M059J (cell line): ENCODE data around the gene ITGA1. TPM values are rescaled to one million over a fixed set of nuclear protein-coding genes. Genes with fewer than 3 reads are reported as not detected.
"Not testable (repeated sequence)": the region's sequence is repeated elsewhere in the genome, so short reads cannot be mapped to it uniquely, and the experiment has no call there.

Experiments used
- DNase-seq: peaks from one replicate; pipeline ENCODE4 v3.0.0-alpha.2; 2012; ENCODE audit warnings: low read depth
- total RNA-seq: library from RNA; depleted of rRNA; stranded (reverse); fragments of >200 nt; shearing (Covaris generic); gene quantifications from 2 replicates; pipeline ENCODE4 v1.2.3, GENCODE V29; 2014

The ITGA1 gene
- total RNA-seq, 1 experiment from 2014 or later: 34.2 TPM

DNA sequence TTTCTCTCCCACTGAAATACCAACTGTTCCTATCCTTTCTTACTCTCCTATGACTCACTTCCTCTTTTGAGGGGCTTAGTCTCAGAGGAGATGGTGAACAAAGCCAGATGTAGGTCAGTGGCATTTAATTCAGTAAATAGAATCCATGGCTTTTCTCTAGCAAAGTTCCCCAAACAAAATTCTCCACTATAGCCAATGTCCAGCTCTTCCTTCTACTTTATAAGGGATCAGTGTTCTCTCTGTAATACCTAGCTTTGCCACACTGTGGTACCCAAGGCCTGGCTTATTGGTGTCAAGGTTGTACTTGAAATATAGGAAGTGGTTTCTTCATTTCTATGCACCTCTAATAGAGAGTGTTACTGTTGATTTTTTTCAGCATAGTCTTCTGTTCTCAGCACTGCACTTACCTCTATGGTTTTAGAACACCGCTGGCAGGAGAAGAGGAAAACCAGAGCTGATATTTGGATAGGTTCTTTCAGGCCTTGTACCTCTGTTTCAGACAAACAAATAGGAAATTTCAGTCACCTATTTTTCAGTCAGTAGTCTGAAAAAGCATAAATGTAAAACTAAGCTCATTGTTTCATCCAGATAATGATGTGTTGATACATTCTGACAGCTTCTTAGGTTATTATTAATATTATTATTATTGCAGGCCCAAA, 160.8 kb downstream of the ITGA1 start:
- peak; percentile 87 for DNase-seq

DNA sequence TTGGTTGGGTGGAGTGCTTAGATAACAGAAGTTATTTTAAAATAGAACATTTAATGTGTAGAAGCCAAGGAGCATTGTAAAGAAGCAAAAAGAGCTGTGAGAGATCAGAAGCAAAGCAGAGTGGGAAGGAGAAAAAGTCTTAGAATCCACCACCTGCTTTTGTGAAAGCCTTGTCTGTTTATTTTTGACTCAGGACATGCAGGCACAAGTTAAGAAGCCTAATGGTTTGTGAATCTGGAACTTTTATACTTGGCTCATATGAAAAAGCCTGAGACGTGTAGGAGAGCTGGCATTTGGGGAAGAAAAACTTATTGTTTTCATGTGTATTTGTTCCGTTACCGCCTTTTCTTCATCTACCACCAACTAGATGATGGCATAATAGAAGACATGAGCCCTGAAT, 163.0 kb downstream of the ITGA1 start:
- no peak for DNase-seq

DNA sequence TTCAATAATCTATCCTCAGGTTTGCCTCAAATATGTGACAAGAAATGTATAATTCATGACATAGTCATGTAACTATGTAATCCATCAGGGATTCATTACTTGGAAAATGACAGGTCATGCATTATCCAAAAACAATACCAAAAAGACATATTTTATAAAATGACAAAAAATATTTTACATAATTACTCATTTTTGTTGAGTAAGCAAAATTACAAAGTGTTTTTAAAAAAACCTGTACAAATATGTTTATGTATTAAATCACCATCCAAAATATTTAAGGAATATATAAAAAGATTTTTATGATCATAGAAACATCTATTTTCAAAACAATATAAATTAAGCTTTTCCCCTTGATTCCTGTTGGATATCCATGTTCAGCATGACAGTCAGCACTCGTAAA, 164.8 kb downstream of the ITGA1 start:
- DNase-seq: no peak

DNA sequence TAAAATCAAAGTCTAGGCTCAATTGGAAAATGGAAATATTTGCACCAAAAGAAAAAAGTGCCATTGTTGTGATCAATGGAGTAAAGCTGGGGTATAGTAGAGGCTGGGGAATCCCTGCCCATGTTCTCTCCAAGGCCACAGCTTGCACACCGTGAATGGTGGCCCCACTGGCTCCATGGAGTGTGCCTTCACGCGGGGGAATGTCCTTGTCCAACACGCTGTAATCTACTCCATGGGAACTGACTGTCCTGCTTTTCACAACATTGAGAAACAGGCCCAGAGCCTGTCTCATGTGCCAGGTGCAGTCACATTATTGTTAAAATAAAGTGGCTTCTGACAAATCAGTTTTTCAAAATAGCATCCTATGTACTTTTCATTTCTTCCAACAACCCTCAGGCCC, 168.3 kb downstream of the ITGA1 start:
- no peak for DNase-seq

DNA sequence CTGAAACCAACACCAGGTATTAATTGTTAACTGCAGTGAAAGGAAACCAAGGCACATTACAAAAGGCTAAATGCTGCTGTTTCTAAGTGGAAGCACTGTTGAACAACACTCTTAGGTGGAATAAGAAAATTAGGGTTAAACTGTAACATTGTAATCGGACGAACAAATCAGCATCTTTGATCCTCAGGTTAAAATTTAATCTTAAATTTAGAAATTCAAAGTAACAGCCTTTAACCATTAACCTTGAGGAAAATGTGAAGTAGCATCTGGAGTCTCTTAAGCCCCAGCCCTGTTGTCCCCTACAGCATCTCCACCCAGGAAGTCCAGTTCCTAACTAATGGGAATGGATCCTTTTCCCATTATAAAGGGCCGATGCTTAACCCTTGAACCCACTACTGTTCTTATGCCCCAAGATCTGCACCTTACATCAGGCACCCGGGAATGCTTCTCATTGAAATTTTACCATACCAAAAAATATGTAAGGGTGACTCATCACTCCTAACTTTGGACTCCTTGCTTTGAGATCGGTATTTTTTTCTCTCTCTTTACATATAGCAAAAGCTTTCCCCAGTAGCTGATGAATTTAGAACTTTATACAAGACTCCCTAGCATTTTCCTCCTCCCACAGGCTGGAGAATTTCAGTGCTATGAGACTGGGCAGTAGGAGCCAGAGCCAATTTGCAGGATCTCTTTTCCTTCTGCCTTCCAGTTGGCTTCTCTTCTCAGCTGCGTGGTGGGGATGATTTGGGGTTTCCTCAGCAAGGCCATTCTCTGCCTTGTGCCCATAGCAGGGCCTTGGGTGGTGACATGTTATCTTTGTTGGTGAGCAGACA, 169.4 kb downstream of the ITGA1 start:
- DNase-seq: no peak

DNA sequence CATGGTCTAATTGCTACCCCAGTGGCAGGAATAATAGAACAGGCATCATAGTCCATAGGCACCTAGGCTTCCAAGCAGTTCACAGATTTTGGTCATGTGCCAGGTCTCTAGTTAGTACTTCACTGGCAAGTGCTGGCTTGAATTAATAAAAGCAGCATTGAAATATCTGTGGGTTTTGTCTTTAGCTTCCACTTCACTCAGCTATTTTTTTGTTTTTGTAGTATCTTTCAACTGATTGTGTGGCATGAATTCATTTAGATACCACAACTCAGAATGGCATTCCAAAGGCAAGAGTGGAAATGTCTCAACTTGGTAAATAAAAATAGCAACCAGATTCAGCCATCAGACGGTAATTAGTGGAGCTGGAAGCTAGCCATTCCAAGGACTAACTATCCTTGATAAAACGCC, 173.6 kb downstream of the ITGA1 start:
- DNase-seq: peak; percentile 89

DNA sequence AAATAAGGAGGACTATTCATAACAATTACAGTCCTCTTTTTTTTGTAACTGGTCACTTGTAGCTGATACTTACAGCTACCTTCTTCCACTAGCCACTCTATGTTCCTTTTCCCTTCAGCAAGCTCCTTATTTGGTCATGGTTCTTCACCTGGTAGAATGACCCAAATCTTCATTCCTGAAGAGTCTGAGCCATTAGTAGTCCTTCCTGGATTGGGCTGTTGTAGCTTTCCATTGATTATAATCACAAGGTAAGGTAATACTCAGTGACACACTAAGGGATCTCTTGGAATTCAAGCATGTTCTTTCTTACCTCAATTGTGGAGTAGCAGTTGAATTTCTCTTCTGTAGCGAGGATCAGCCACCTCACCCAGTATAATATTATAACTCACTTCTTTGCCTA, 175.9 kb downstream of the ITGA1 start:
- peak; percentile 61 for DNase-seq

DNA sequence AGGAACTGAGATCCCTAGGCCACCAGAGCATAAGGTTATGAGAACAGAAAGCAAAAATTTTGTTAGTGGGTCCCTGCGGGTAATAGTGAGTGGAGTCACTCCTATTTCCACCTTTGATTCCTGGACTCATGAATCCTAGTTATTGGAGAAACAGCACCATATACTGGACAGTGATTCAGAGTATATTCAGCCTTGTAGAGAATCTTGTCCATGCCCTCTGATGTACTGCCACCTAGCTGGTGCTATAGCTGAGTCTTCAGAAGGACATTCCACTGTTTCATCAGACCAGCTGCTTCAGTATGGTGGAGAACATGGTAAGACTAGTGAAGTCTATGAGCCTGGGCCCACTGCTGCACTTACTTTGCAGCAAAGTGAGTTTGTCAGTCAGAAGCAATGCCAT, 176.4 kb downstream of the ITGA1 start:
- DNase-seq: peak; percentile 44

DNA sequence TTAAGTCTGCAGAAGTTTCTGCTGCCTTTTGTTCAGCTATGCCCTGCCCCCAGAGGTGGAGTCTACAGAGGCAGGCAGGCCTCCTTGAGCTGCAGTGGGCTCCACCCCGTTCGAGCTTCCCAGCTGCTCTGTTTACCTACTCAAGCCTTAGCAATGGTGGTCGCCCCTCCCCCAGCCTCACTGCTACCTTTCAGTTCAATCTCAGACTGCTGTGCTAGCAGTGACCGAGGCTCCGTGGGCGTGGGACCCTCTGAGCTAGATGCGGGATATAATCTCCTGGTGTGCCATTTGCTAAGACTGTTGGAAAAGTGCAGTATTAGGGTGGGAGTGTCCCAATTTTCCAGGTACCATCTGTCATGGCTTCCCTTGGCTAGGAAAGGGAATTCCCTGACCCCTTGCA, 188.4 kb downstream of the ITGA1 start:
- not testable (repeated sequence) for DNase-seq

DNA sequence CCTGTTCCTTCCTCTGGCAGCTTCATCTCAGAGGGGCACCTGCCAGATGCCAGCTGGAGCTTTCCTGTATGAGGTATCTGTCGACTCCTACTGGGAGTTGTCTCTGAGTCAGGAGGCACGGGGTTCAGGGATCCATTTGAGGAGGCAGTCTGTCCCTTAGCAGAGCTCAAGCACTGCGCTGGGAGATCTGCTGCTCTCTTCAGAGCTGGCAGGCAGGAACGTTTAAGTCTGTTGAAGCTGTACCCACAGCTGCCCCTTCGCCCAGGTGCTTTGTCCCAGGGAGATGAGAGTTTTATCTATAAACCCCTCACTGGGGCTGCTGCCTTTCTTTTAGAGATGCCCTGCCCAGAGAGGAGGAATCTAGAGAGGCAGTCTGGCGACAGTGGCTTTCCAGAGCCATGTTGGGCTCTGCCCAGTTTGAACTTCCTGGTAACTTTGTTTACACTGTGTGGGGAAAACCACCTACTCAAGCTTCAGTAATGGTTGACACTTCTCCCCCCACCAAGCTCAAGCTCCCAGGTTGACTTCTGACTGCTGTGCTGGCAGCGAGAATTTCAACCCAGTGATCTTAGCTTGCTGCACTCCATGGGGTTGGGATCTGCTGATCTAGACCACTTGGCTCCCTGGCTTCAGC, 189.7 kb downstream of the ITGA1 start:
- no peak for DNase-seq

DNA sequence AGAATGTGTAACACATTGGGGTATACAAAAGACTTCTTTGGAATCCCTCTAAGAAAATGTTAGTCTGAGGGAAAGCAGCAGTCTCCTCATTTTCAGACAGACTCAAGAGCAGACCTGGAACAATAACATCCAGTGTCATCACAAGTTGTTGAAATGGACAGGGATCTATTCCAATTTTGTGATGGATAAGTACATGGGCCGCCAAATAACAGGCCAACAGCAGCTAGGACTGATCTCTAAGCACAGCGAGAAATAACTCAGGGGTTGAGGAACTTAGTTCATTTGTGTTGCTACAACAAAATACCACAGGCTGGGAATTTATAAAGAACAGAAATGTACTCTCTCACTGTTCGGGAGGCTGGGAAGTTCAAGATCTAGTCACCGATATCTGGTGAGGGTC, 193.8 kb downstream of the ITGA1 start:
- no peak for DNase-seq

DNA sequence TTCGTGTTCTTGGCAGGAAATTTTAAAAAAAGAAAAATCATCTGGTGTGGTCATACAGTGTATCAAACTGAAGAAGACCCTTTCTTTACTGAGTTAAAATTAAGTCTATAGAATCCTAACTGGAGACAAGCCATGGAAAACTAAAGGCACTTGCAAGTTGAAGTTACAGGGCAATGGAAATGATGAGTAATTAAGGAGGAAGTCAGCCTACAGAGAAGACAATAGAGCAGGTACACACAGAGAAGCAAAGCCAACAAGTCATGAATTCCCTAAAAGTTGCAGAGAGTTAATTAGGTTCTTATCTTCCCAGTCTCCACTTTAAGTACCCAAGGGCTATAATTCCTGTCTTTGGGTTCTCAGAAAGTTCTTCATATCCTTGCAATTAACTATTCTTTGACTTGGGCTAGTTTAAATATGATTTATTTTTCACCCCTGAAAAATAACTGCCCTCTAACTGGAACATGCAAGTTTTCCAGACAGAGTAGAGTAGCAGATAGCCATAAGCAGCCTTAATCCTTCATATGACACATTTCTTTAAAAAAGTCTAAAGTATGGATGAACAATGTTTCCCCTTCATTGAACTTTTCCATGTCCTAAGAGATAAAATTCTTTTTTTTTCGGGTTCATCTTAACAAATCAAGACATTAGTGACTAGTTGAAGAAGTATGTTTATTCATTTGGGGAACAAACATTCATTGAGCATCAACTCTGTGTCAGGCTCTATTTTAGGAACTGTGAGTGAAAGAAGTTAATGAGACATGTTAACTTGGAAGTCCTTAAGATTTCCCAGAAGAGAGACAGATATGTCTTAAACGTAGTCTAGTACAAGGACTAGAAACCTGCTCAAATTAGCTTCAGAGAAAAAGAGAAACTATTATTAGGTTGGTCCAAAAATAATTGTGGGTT, 196.3 kb downstream of the ITGA1 start:
- DNase-seq: peak; percentile 64

DNA sequence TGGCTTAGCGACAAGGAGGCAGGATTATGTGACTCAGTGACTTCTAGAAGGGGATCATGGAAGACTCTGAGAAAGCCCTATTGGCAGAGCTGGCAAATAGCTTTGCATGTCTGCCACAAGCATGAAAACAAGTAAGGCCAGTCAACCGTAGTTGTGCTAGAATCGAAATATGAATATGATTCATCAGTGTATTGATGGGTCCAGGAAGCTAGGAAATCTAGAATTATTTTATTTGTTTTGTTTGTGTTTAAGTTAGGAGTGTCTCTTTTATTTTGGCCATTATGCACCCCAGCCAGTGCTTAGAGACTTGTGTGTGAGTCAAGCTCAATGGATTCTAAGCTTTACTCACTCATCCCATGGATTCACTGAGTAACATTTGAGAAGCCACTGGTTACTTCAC, 197.6 kb downstream of the ITGA1 start:
- peak; percentile 29 for DNase-seq

DNA sequence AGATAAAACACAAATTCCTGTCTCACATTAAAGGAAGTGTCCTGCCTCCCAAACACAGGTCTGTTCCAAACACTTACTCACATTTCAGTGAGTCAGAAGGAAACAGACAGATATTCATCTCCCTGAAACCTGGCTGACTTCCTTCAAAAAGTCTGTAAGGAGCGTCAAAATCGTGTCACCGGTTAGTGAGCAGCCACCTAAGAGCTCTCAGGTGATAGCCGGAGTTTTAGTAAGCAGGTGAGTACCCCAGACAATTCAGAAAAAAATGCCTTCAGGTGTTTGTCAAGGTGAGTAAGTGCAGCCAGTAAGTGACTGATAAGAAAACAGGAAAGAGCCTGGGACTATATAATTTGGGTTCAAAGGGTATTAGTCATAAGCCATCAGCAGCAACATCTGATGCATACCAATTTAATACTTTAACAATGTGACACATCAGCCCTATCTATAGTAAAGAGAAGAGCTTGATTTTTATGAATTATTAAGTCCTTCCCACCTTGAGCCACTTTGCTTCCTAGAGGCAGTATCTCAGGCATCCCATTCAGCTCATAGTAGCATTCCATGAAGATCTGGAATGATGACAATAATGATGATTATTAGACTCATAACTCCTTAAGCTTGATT, 200.1 kb downstream of the ITGA1 start:
- peak; percentile 87 for DNase-seq

DNA sequence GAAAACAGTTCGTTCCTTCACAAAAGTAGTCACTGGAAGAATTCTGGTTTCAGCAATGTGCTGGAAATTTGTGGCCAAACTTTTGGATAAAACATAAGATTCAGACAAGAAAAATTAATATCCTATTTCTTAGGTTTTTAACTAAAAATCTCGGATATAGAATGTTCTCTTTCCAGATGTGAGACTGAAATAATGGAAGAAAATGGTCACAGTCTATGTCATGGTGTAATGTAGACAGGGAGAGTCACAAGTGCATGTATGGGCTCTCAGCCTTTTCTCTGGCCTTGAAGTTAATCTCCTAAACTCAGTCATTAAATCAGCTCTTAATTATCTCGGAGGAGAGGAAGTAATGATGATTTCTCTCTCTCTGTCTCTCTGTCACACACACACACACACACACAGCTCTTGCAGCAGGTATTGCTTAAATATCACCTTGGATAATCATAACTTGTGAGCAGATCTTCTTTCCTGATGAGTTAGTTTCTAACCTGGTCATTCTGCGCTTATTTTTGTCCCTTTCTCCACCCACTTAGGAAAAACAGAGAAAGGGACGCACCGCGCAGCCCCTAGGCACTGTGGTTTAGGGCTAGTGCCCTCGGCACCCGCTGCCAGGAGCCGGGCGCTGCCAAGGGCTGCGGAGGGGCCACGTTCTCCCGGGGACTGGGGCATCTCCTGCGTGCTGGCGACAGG, 200.8 kb downstream of the ITGA1 start:
- no peak for DNase-seq

DNA sequence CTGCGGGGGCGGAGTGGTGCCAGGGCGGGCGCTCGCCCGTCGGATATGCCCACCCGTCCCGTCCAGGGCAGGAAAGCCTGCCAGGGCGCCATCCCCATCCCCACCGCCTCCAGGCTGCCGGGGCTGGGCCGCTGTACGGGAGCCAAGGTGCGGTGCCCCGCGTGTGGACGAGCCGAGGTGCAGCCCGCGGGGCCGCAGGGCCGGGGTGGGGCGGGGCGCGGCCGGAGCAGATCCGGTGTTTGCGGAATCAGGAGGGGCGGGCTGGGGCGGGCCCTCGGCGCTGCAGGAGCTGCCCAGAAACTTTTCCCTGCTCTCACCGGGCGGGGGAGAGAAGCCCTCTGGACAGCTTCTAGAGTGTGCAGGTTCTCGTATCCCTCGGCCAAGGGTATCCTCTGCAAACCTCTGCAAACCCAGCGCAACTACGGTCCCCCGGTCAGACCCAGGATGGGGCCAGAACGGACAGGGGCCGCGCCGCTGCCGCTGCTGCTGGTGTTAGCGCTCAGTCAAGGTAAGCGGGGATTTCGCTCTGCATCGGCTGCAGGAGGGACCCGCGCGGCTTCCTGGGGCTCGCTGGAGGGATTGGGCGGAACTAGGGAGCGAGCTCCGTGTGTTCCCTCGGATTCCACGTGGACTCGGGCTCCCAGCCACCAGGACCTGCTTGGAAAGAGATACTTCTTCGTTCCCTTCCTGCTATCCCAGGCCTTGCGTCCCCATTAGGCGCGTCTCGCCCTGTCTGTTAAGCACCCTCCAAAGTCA, 201.5 kb downstream of the ITGA1 start, which contains the start of gene ITGA2:
TSS of gene ITGA2 (plus strand) at position 328 of the 756 bp plus-strand sequence. CDS start at position 445, 117 bp downstream.
- peak; percentile 74 for DNase-seq

DNA sequence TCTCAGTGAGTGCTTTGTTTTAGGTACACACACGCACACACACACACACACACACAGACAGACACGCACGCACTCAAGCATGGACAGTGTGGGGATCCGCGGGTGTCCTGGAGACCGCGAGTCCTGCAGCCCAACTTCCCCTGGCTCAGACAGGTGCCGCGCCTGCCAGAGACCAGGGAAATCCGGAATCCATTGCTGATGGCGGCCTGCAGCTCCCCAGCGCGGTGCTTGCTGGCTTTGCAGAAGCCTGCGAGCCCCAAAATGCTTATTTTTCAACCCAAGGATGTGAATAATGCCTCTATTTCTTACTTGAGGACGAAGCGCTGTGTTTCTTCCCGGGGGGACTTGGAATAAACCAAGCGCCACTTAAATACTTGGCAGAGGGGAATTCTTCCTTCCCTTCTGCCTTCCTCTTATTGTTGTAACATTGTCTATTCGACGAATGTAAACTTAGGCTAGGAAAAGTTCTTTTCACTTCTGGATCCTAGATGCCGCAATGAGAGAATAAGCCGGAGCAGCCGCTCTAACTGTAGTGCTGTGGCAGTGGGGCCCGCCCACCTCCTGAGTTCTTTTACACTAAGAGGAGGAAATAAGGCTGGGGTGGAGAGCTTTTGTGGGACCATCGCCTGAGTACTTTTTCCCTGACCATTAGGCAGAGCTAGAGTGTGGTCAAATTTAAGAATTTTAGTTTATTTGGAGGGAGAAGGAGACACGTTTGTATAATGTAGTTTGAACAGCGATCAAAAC, 202.2 kb downstream of the ITGA1 start:
- peak; percentile 60 for DNase-seq

DNA sequence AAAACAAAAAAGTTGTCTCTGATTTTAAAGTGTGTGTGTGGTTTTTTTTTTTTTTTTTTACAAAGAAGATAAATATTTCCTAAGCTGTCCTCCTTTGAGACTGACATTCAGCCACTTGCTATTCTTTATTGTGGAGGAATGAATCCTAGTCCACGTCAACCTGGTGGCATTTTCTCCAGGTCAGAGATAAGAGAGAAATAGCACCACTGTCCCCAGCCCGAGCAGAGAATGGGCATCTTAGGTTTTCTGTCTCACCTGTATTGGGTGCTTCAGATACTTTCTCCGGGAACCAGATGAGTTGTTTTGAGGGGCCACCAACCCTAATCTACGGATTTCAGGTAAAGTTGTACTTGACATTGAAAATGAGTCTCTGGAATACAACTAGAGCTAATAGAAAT, 202.8 kb downstream of the ITGA1 start:
- no peak for DNase-seq

DNA sequence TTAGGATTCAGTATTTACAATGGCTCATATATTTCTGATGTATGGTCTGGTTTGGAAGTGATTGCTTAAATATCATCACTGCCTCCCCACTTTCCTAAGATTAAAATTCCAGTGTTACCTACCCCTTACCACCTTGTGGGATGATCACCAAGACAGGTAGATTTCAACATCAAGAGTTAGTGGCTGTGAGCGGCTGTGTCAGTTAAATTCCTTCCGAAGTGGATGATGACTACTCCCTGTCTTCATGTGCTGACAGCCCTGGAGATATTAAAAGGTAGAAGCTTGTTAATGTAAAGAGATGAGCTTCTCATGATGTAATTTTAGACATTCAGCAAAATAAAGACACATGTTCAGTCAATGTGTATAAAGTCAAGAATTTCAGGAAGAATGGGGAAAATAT, 205.7 kb downstream of the ITGA1 start:
- no peak for DNase-seq
